NCI-H526 (cell line): ENCODE measurements around the gene HNRNPUL1.

Source experiments
- DNase-seq, 2 experiments: peaks; one replicate each; lab custom pipeline; 2025; lab: John Stamatoyannopoulos, UW

The HNRNPUL1 gene

DNA sequence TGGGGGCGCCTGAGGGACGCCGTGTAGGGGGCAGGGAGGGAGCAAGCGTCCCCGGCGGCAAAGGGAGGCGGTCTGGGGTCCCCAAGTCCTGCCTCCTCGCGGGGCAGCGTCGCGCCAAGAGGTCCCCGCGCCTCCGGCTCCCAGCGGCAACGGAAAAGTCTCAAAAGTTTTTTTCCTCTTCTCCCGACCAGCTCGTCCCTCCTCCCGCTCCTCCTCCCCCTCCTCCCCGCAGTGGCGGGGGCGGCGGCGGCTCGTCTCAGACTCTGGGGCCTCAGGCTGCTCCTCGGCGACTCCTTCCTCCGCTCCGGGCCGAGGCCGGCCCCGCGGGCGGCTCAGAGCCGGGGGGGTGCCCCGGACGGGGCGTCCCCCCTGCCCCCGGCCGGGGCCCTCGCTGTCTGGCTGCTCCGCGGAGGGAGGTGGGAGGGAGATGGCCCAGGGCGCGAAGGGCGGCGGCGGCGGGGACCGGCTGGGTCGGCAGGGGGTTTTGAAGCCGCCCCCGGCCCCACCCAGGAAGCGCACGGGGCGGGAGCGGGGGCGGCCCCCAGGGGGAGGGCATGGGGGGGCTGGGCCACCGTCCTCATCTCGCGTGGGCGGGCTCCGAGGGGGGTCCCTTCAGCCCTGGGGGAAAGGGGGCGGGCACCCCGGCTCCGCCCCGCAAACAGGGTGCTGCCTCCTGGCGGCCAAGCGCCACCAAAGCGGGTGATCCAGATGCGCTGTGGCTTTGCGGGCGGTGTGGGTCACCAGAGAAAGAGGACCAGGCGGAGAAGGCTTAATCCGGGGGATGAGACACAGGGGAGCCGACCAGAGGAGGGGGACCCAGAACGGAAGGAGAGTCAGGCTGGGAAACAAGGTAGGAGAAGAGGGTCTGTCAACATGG lies 89.5 kb downstream of the HNRNPUL1 start, which contains the start of gene TGFB1:
Gene TGFB1, minus strand, starts transcription at position 457 of the 877 bp plus-strand sequence. CDS start 878 bp downstream, outside the sequence.
- DNase-seq, result peak in 1 of 2 experiments; percentile 71

DNA sequence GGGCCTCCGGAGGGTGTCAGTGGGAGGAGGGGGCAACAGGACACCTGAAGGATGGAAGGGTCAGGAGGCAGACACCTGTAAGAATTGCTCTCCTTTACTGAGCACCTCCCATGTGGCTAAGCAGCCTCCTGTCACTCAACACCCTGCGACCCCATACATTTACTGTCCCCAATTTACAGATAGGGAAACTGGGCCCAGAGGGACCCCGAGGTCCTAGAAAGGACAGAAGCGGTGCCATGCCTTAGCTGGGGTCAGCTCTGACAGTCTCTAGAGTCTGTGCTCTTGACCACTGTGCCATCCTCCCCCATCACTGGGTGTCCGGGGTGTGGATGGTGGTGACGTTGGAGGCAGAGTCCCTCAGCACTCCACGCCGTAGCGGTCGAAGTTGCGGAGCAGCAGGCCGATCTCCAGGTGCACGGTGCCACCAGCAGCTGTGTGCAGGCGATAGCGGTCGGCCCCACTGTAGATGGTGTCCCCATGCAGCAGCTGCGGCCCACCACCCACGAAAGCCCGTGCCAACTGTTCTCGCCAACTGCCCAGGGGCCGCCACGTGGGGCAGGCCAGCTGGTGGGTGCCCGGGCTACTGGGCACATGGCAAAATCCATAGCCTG lies 90.3 kb downstream of the HNRNPUL1 start:
- no peak for DNase-seq

DNA sequence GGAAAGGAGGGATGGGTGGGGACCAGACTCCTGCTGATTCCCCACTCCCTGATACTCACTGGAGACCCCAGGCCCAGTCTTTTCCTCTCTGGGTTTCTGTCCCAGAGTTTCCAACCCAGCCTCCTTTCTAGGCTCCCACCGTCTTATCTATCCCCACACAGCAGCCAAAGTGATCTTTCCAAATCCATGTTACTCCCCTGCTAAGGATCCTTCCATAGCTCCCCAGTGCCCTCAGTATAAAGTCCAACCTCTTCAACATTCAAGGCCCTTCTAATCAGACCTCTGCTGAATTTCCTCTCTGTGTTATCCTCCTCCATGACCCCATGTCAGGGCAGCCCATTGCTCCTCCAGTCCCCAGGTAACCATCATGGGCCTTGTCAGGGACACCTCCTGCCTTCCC lies 90.9 kb downstream of the HNRNPUL1 start:
- no peak for DNase-seq

DNA sequence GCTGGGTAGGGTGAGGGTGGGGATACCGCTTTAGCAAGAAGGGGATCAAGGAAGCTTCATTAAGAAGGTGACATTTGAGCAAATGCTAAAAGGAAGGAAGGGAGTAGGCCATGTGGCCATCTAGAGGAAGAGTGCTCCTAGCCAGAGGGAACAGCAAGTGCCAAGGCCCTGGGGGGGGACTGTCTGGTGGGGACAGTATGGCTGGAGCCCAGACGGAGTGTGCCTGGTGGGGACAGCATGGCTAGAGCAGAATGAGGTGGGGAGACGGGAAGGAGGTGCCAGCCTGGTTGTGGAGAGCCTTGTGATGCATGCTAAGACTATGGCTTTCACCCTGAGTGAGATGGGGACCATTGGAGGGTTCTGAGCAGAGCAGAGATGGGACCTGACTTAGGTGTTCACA lies 91.6 kb downstream of the HNRNPUL1 start:
- DNase-seq, result no peak

DNA sequence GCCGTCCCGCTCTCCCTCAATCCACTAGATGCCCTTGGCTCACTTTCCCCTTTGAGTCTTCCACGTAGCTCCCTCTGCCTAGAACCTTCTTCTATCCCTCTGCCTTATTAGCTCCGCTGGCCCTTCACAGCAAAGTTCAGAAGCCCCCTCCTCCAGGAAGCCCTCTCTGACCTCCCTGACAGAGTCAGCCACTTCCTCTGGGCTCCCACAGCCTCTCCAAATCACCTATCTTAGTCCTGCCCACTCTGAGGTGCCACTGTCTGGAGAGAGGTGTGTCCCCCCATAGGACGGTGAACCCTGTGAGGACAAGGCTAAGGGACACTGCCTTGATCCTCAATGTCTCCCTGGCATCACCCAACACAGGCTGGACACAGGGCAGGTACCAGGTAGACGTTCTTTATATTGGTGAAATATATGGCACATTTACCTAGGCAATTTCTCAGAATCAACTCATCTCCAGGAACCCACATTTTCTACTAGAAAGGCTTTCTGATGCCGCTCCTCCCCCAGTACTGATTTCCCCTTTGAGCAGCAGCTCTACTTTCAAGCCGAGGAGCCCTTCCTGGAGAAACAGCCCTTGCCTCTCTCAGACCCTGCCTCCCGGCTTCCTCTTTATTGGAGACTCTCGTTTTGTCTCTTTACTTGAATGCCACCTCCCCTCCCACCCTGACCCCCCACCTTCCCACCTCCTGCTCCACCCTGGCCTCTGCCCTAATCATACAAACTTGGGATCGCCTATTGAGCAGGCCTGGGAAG lies 93.0 kb downstream of the HNRNPUL1 start:
- DNase-seq, result no peak
